ENCODE data around the gene FMNL2.

FMNL2 gene

DNA sequence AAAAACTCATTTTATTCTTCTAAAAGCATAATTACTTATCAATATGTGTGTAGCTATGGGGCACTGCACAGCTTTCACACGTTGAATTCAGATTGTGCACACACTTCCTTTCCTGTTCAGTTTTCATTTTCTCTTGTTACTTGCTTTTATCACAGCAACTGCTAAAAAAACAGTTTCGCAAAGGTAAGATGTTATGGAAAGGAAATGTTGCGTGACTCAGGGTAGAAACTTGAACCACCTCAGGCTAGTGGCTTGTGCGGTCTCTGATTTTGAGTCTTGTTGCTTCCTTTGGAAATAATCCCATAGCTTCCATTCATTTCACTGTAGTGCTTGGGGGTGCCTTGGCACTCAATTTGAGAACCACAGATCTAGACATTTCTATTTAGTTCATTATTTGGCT is 171.9 kb downstream of the FMNL2 start:
- Histone ChIP-seq H3K27me3 (ENCODE audit: control insufficient read depth in 1 of 2, insufficient read depth in 1 of 2, low read length in 2 of 2) (no peaks in the 10 kb centered on the region), H3K9me3 (ENCODE audit: control insufficient read depth, low read length) (no peaks in the 10 kb centered on the region), H3K18ac (ENCODE audit: low read depth in 1 of 2, low read length in 2 of 2) (no peak overlapping the region), H2AK5ac (ENCODE audit: low read length, severe bottlenecking) (no peak overlapping the region), H2AFZ (ENCODE audit: low read depth, low read length) (no peak overlapping the region), H2BK15ac (ENCODE audit: low read depth, poor library complexity, severe bottlenecking) (no peak overlapping the region), H3K9ac (ENCODE audit: low read length) (no peak overlapping the region), H2BK5ac (ENCODE audit: low read depth, low read length, poor library complexity, severe bottlenecking) (no peak overlapping the region), H3K4me2 (ENCODE audit: low read length, poor library complexity, severe bottlenecking) (no peak overlapping the region), H3K36me3 (ENCODE audit: control insufficient read depth in 1 of 2, insufficient read depth in 2 of 2, low read depth in 1 of 2, low read length in 2 of 2) (no peaks in the 10 kb centered on the region), H2BK12ac (ENCODE audit: low read length in 2 of 2) (peak overlapping the region in 1 of 2 experiments; percentile 11), H4K8ac (ENCODE audit: low read length) (no peak overlapping the region), H4K91ac (ENCODE audit: low read length) (no peak overlapping the region), H3K14ac (ENCODE audit: low read length in 2 of 2) (no peak overlapping the region), H3K4me3 (ENCODE audit: insufficient read depth in 1 of 2, low read depth in 1 of 2, low read length in 2 of 2) (no peak overlapping the region), H3K27ac (ENCODE audit: low read length, poor library complexity, severe bottlenecking) (peak overlapping the region; percentile 16), H3K79me1 (replicated peaks; ENCODE audit: low read length, poor library complexity, severe bottlenecking) (peaks cover 16% of the 10 kb centered on the region), H3K4me1 (ENCODE audit: control insufficient read depth, insufficient read depth, low read depth, low read length) (peaks cover 9% of the 10 kb centered on the region), H3K23ac (ENCODE audit: low read length in 2 of 2) (no peak overlapping the region), H3K4ac (ENCODE audit: low read depth in 1 of 2, low read length in 2 of 2) (no peak overlapping the region), H2BK120ac (ENCODE audit: low read depth, low read length) (no peak overlapping the region)
- DNase-seq, result peak; percentile 38
- WGBS, result 96% methylated on average over 4 of the region's 4 CpGs

DNA sequence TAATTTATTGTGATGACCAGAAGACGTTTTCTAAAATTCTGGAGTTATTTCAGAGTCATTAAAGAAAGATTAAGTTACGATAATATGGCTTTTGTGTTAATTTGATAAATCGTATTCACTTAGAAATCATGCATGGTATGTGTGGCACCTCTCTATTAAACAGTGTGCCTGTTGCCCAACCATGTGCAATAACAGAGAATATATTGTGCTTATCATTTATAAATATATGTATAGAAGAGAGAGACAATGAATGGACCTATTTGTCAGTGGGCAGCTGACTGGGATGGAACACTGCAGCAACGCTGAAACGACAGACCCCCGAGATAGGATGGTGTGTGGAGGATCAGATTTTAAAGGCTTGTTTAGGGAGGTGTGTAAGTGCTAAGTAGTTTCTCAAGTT is 172.9 kb downstream of the FMNL2 start:
- no peaks in the 10 kb centered on the region for H3K36me3 ChIP-seq (ENCODE audit: control insufficient read depth in 1 of 2, insufficient read depth in 2 of 2, low read depth in 1 of 2, low read length in 2 of 2)
- peaks cover 16% of the 10 kb centered on the region for H3K79me1 ChIP-seq (replicated peaks; ENCODE audit: low read length, poor library complexity, severe bottlenecking)
- peak overlapping the region; percentile 41 for H2AK5ac ChIP-seq (ENCODE audit: low read length, severe bottlenecking)
- no peak overlapping the region for H2BK15ac ChIP-seq (ENCODE audit: low read depth, poor library complexity, severe bottlenecking)
- H3K9me3 ChIP-seq (ENCODE audit: control insufficient read depth, low read length), result no peaks in the 10 kb centered on the region
- no peak overlapping the region for H2BK120ac ChIP-seq (ENCODE audit: low read depth, low read length)
- H3K4me1 ChIP-seq (ENCODE audit: control insufficient read depth, insufficient read depth, low read depth, low read length), result peaks cover 9% of the 10 kb centered on the region
- DNase-seq, result no peak
- H3K4ac ChIP-seq (ENCODE audit: low read depth in 1 of 2, low read length in 2 of 2), result no peak overlapping the region
- no peak overlapping the region for H3K18ac ChIP-seq (ENCODE audit: low read depth in 1 of 2, low read length in 2 of 2)
- H3K27ac ChIP-seq (ENCODE audit: low read length, poor library complexity, severe bottlenecking), result peak overlapping the region; percentile 12
- H3K9ac ChIP-seq (ENCODE audit: low read length), result no peak overlapping the region
- no peak overlapping the region for H3K4me3 ChIP-seq (ENCODE audit: insufficient read depth in 1 of 2, low read depth in 1 of 2, low read length in 2 of 2)
- no peaks in the 10 kb centered on the region for H3K27me3 ChIP-seq (ENCODE audit: control insufficient read depth in 1 of 2, insufficient read depth in 1 of 2, low read length in 2 of 2)
- no peak overlapping the region for H4K91ac ChIP-seq (ENCODE audit: low read length)
- no peak overlapping the region for H3K4me2 ChIP-seq (ENCODE audit: low read length, poor library complexity, severe bottlenecking)
- no peak overlapping the region for H4K8ac ChIP-seq (ENCODE audit: low read length)
- WGBS, result 91% methylated on average over 6 of the region's 6 CpGs
- no peak overlapping the region for H2BK12ac ChIP-seq (ENCODE audit: low read length in 2 of 2)
- H2BK5ac ChIP-seq (ENCODE audit: low read depth, low read length, poor library complexity, severe bottlenecking), result no peak overlapping the region
- H2AFZ ChIP-seq (ENCODE audit: low read depth, low read length), result no peak overlapping the region
- H3K14ac ChIP-seq (ENCODE audit: low read length in 2 of 2), result no peak overlapping the region
- no peak overlapping the region for H3K23ac ChIP-seq (ENCODE audit: low read length in 2 of 2)

DNA sequence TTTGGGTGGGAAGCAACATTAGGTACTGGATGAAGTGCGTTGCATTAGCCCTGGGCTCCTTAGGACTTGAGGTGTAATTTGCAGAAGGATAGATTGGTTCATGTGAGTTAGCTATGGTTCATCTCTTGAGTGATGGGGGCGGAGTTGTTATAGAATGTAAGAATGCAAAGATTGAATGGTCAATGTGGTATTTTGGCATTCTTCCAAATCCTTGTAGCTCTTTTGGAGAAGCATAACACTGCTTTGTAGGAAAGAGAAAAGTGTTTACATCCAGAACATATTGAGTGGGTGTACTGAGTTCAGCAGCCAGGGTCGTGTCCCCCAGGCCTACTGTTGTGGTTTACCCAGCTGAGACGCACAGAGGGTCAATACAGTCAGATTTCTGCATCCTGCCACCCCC is 173.5 kb downstream of the FMNL2 start:
- Histone ChIP-seq H3K23ac (ENCODE audit: low read length in 2 of 2) (no peak overlapping the region), H3K18ac (ENCODE audit: low read depth in 1 of 2, low read length in 2 of 2) (no peak overlapping the region), H4K8ac (ENCODE audit: low read length) (no peak overlapping the region), H4K91ac (ENCODE audit: low read length) (no peak overlapping the region), H2BK120ac (ENCODE audit: low read depth, low read length) (no peak overlapping the region), H3K79me1 (replicated peaks; ENCODE audit: low read length, poor library complexity, severe bottlenecking) (peaks cover 12% of the 10 kb centered on the region), H3K27me3 (ENCODE audit: control insufficient read depth in 1 of 2, insufficient read depth in 1 of 2, low read length in 2 of 2) (no peaks in the 10 kb centered on the region), H3K14ac (ENCODE audit: low read length in 2 of 2) (no peak overlapping the region), H3K9me3 (ENCODE audit: control insufficient read depth, low read length) (no peaks in the 10 kb centered on the region), H2BK15ac (ENCODE audit: low read depth, poor library complexity, severe bottlenecking) (no peak overlapping the region), H2BK12ac (ENCODE audit: low read length in 2 of 2) (no peak overlapping the region), H3K4me1 (ENCODE audit: control insufficient read depth, insufficient read depth, low read depth, low read length) (peaks cover 9% of the 10 kb centered on the region), H3K9ac (ENCODE audit: low read length) (no peak overlapping the region), H3K27ac (ENCODE audit: low read length, poor library complexity, severe bottlenecking) (peak overlapping the region; percentile 12), H3K4me2 (ENCODE audit: low read length, poor library complexity, severe bottlenecking) (no peak overlapping the region), H3K36me3 (ENCODE audit: control insufficient read depth in 1 of 2, insufficient read depth in 2 of 2, low read depth in 1 of 2, low read length in 2 of 2) (no peaks in the 10 kb centered on the region), H3K4ac (ENCODE audit: low read depth in 1 of 2, low read length in 2 of 2) (no peak overlapping the region), H2AFZ (ENCODE audit: low read depth, low read length) (no peak overlapping the region), H3K4me3 (ENCODE audit: insufficient read depth in 1 of 2, low read depth in 1 of 2, low read length in 2 of 2) (no peak overlapping the region), H2BK5ac (ENCODE audit: low read depth, low read length, poor library complexity, severe bottlenecking) (no peak overlapping the region), H2AK5ac (ENCODE audit: low read length, severe bottlenecking) (no peak overlapping the region)
- DNase-seq, result peak; percentile 51
- 54% methylated on average over 4 of the region's 4 CpGs for WGBS

DNA sequence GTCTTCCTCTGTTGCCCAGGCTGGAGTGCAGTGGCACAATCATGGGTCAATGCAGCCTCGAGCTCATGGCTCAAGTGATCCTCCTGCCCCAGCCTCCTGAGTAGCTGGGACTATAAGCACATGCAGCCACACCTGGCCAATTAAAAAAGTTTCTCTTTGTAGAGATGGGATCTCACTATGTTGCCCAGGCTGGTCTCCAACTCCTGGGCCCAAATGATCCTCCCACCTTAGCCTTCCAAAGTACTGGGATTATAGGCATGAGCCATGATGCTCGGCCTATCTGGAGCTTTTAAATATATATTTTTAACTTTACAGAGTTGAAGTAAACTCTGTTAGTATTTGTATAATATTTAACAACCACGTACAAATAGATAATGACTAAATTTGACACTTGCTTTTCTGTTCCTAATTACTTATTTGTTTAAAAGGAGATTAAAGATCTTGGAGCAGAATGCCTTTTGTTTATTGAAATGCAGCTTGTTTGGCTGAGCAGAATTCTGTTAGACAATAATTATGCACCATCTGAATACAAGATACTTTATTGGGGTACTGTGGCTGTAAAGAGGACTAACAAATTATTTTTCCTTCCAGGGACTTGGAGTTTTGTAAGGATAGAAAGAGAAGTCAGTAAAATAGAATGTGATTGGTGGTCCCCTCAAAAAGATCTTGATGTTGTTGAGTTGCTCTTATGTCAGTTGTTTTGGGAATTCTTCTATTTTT is 175.0 kb downstream of the FMNL2 start:
- no peak overlapping the region for H4K8ac ChIP-seq (ENCODE audit: low read length)
- no peak overlapping the region for H2BK12ac ChIP-seq (ENCODE audit: low read length in 2 of 2)
- H3K4me1 ChIP-seq (ENCODE audit: control insufficient read depth, insufficient read depth, low read depth, low read length), result peaks cover 7% of the 10 kb centered on the region
- H3K14ac ChIP-seq (ENCODE audit: low read length in 2 of 2), result no peak overlapping the region
- no peak overlapping the region for H3K4me2 ChIP-seq (ENCODE audit: low read length, poor library complexity, severe bottlenecking)
- no peak overlapping the region for H2BK5ac ChIP-seq (ENCODE audit: low read depth, low read length, poor library complexity, severe bottlenecking)
- H3K79me1 ChIP-seq (replicated peaks; ENCODE audit: low read length, poor library complexity, severe bottlenecking), result peaks cover 9% of the 10 kb centered on the region
- H2AFZ ChIP-seq (ENCODE audit: low read depth, low read length), result no peak overlapping the region
- DNase-seq, result no peak
- no peak overlapping the region for H3K9ac ChIP-seq (ENCODE audit: low read length)
- no peak overlapping the region for H4K91ac ChIP-seq (ENCODE audit: low read length)
- H3K36me3 ChIP-seq (ENCODE audit: control insufficient read depth in 1 of 2, insufficient read depth in 2 of 2, low read depth in 1 of 2, low read length in 2 of 2), result no peaks in the 10 kb centered on the region
- no peak overlapping the region for H2BK120ac ChIP-seq (ENCODE audit: low read depth, low read length)
- no peak overlapping the region for H3K18ac ChIP-seq (ENCODE audit: low read depth in 1 of 2, low read length in 2 of 2)
- H3K4me3 ChIP-seq (ENCODE audit: insufficient read depth in 1 of 2, low read depth in 1 of 2, low read length in 2 of 2), result no peak overlapping the region
- no peak overlapping the region for H3K27ac ChIP-seq (ENCODE audit: low read length, poor library complexity, severe bottlenecking)
- H3K23ac ChIP-seq (ENCODE audit: low read length in 2 of 2), result no peak overlapping the region
- H3K27me3 ChIP-seq (ENCODE audit: control insufficient read depth in 1 of 2, insufficient read depth in 1 of 2, low read length in 2 of 2), result no peaks in the 10 kb centered on the region
- H3K4ac ChIP-seq (ENCODE audit: low read depth in 1 of 2, low read length in 2 of 2), result no peak overlapping the region
- H2BK15ac ChIP-seq (ENCODE audit: low read depth, poor library complexity, severe bottlenecking), result no peak overlapping the region
- 78% methylated on average over 1 of the region's 3 CpGs for WGBS
- H2AK5ac ChIP-seq (ENCODE audit: low read length, severe bottlenecking), result no peak overlapping the region
- H3K9me3 ChIP-seq (ENCODE audit: control insufficient read depth, low read length), result no peaks in the 10 kb centered on the region

Measured in mesenchymal stem cell (in vitro differentiated cells and primary cell).